ENCODE results near the gene SLC7A7.
"Not testable (repeated sequence)": the region's sequence is repeated elsewhere in the genome, so short reads cannot be mapped to it uniquely, and the experiment has no call there.

The SLC7A7 gene

GRCh38 chr14:22780105-22780679, 35.0 kb downstream of the SLC7A7 start:
- Histone ChIP-seq H3K4me1 (no peaks in the 10 kb centered on the region), H3K27me3 (ENCODE audit: low read depth) (no peaks in the 10 kb centered on the region), H3K36me3 (replicated peaks) (no peaks in the 10 kb centered on the region), H3K4me3 (no peak overlapping the region), H3K9me3 (no peaks in the 10 kb centered on the region)
- DNase-seq (ENCODE audit: low spot score in 2 of 2) = no peak
- in situ Hi-C loops (cut with MboI; ENCODE audit: low sequenced_read_pairs) = no loop called here

GRCh38 chr14:22778084-22778483, 37.2 kb downstream of the SLC7A7 start:
- Histone ChIP-seq H3K4me1 (no peaks in the 10 kb centered on the region), H3K4me3 (no peak overlapping the region), H3K36me3 (replicated peaks) (peaks cover 5% of the 10 kb centered on the region), H3K9me3 (no peaks in the 10 kb centered on the region), H3K27me3 (ENCODE audit: low read depth) (no peaks in the 10 kb centered on the region)
- DNase-seq (ENCODE audit: low spot score in 2 of 2) = no peak
- in situ Hi-C loops (cut with MboI; ENCODE audit: low sequenced_read_pairs) = no loop called here

- H3K36me3 ChIP-seq (replicated peaks) = peaks cover 12% of the 10 kb centered on the region
- H3K4me1 ChIP-seq; H3K27me3 ChIP-seq (ENCODE audit: low read depth); H3K4me3 ChIP-seq; DNase-seq (ENCODE audit: low spot score in 2 of 2); H3K9me3 ChIP-seq; in situ Hi-C loops (cut with MboI; ENCODE audit: low sequenced_read_pairs): not testable (repeated sequence)
These were observed 38.4 kb downstream of the SLC7A7 start for GRCh38 chr14:22776849-22777248.

- Histone ChIP-seq H3K4me3 (no peak overlapping the region), H3K9me3 (no peaks in the 10 kb centered on the region), H3K36me3 (replicated peaks) (peaks cover 19% of the 10 kb centered on the region), H3K4me1 (no peaks in the 10 kb centered on the region), H3K27me3 (ENCODE audit: low read depth) (no peaks in the 10 kb centered on the region)
- in situ Hi-C loops (cut with MboI; ENCODE audit: low sequenced_read_pairs) = no loop called here
- DNase-seq (ENCODE audit: low spot score in 2 of 2) = no peak
These were observed 39.0 kb downstream of the SLC7A7 start for GRCh38 chr14:22776215-22776614.

DNA sequence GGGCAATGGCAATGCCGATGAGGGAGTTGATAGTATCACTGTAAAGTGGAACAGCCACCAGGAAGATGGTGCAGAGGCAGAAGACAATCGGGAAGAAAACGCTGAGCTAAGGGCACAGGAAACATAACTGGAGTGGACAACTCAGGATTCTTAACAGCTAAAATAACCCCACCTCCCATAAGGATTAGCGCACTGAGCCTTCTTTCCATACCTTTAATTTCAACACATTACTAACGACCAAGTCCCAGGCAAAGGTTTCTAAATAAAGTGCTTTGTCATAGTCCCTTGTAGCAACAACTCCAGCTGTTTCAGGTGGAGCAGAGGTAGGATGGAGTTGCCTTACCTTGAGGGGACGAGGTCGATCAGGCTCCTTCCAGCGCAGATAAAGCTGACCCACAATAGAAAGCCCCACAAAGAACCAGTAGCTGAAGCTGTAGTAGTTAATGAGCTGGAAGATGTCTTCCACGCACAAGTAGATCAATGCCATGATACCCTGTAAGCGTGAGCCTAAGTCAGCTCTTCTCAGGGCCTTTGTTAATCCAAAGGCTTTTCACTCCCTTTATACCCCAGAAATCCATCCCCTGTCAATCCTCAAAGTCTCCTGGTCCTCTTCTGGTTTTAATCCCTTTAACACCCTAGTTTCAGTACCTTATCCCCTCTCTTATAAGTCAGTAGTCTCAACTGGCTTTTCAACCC, 41.1 kb downstream of the SLC7A7 start:
- no peaks in the 10 kb centered on the region for H3K4me1 ChIP-seq
- H3K36me3 ChIP-seq (replicated peaks) = peaks cover 39% of the 10 kb centered on the region
- H3K27me3 ChIP-seq (ENCODE audit: low read depth) = no peaks in the 10 kb centered on the region
- in situ Hi-C loops (cut with MboI; ENCODE audit: low sequenced_read_pairs) = no loop called here
- H3K4me3 ChIP-seq = no peak overlapping the region
- no peak for DNase-seq (ENCODE audit: low spot score in 2 of 2)
- H3K9me3 ChIP-seq = no peaks in the 10 kb centered on the region

DNA sequence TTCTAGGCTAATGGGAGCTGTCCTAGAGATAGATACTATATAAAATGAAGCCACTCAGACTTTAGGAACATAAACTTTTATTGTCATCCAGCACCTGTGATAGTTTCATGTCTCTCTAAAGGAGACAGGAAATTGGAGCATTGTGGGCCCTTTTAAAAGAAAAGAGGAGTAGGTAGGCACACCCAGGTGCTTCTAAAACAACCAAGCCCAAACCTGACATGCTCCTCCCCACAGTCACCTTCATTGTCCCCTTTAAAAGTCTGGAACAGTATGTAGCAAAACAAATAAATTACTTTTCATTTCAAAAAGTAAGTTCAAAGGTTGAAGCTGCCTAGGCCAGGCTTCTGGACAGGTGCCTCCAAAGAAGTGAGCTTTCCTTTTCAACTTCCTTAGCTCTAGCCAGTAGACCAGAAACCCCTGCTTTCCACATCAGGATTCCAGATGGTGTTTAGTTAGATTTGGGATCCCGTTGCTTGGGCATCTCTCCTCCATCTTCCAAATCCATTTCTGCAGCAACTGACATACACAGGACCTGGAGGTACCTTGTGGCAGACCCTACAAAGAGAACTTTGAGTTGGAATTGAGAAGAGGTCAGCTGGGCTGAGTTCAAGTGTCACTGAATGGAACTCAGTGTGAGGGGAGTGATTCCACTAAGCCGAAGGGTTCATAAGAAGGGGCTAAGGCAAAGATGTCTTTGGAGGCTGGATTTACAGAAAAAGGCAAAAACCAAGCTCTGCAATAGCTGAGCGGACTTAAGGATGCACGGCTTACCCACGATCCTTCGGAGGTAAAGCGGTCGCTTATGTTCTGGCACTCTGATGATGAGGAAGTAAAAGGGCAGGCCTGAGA, 41.8 kb downstream of the SLC7A7 start:
- Histone ChIP-seq H3K27me3 (ENCODE audit: low read depth) (no peaks in the 10 kb centered on the region), H3K4me3 (no peak overlapping the region), H3K9me3 (no peaks in the 10 kb centered on the region), H3K36me3 (replicated peaks) (peaks cover 42% of the 10 kb centered on the region), H3K4me1 (peaks cover 3% of the 10 kb centered on the region)
- in situ Hi-C loops (cut with MboI; ENCODE audit: low sequenced_read_pairs) = no loop called here
- DNase-seq (ENCODE audit: low spot score in 2 of 2) = no peak

DNA sequence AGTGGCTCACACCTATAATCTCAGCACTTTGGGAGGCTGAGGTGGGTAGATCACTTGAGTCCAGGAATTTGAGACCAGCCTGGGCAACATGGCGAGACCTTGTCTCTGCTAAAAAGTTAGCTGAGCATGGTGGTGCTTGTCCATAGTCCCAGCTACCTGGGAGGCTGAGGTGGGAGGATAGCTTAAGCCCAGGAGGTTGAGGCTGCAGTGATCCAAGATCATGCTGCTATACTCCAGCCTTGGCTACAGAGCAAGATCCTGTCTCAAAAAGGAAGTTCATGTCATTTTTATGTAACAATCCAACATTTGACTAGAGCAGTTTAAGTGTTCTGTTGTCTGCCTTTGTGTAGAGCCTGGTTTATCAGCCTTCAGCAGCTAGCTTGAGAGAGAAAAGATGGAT, 42.5 kb downstream of the SLC7A7 start:
- in situ Hi-C loops (cut with MboI; ENCODE audit: low sequenced_read_pairs) = no loop called here
- H3K36me3 ChIP-seq (replicated peaks) = peaks cover 49% of the 10 kb centered on the region

GRCh38 chr14:22770481-22771187, 44.6 kb downstream of the SLC7A7 start:
- H3K4me1 ChIP-seq = peaks cover 18% of the 10 kb centered on the region
- in situ Hi-C loops (cut with MboI; ENCODE audit: low sequenced_read_pairs) = no loop called here
- peaks cover 55% of the 10 kb centered on the region for H3K36me3 ChIP-seq (replicated peaks)
- H3K9me3 ChIP-seq = no peaks in the 10 kb centered on the region
- no peak overlapping the region for H3K4me3 ChIP-seq
- DNase-seq (ENCODE audit: low spot score in 2 of 2) = no peak
- no peaks in the 10 kb centered on the region for H3K27me3 ChIP-seq (ENCODE audit: low read depth)

More for the DNA sequence above, 42.5 kb downstream of the SLC7A7 start:
- Histone ChIP-seq H3K4me3 (no peak overlapping the region), H3K4me1 (peaks cover 10% of the 10 kb centered on the region), H3K9me3 (no peaks in the 10 kb centered on the region), H3K27me3 (ENCODE audit: low read depth) (no peaks in the 10 kb centered on the region)
- DNase-seq (ENCODE audit: low spot score in 2 of 2) = no peak

GRCh38 chr14:22769369-22769768, 45.9 kb downstream of the SLC7A7 start:
- Histone ChIP-seq H3K9me3 (no peaks in the 10 kb centered on the region), H3K27me3 (ENCODE audit: low read depth) (no peaks in the 10 kb centered on the region), H3K4me1 (peaks cover 18% of the 10 kb centered on the region), H3K36me3 (replicated peaks) (peaks cover 55% of the 10 kb centered on the region), H3K4me3 (no peak overlapping the region)
- in situ Hi-C loops (cut with MboI; ENCODE audit: low sequenced_read_pairs) = no loop called here
- DNase-seq (ENCODE audit: low spot score in 2 of 2) = no peak

DNA sequence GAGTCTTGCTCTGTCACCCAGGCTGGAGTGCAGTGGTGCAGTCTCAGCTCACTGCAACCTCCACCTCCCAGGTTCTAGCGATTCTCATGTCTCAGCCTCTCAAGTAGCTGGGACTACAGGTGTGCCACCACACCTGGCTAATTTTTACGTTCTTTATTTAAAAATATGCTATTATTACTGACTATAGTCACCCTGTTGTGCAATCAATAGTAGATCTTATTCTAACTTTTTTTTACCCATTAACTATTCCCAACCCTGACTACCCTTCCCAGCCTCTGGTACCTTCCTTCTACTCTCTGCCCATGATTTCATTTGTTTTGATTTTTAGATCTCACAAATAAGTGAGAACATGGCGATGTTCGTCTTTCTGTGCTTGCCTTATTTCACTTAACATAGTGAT, 46.3 kb downstream of the SLC7A7 start:
- H3K36me3 ChIP-seq (replicated peaks) = peaks cover 55% of the 10 kb centered on the region
- in situ Hi-C loops (cut with MboI; ENCODE audit: low sequenced_read_pairs) = no loop called here

GRCh38 chr14:22767323-22767589, 48.0 kb downstream of the SLC7A7 start:
- H3K36me3 ChIP-seq (replicated peaks) = peaks cover 44% of the 10 kb centered on the region
- no peaks in the 10 kb centered on the region for H3K27me3 ChIP-seq (ENCODE audit: low read depth)
- DNase-seq (ENCODE audit: low spot score in 2 of 2) = no peak
- H3K9me3 ChIP-seq = no peaks in the 10 kb centered on the region
- H3K4me1 ChIP-seq = peaks cover 18% of the 10 kb centered on the region
- in situ Hi-C loops (cut with MboI; ENCODE audit: low sequenced_read_pairs) = no loop called here
- H3K4me3 ChIP-seq = peak overlapping the region; percentile 96

More for the DNA sequence above, 46.3 kb downstream of the SLC7A7 start:
- H3K27me3 ChIP-seq (ENCODE audit: low read depth) = no peaks in the 10 kb centered on the region
- no peaks in the 10 kb centered on the region for H3K9me3 ChIP-seq
- no peak for DNase-seq (ENCODE audit: low spot score in 2 of 2)
- H3K4me3 ChIP-seq = no peak overlapping the region
- H3K4me1 ChIP-seq = peaks cover 18% of the 10 kb centered on the region

GRCh38 chr14:22766457-22767322, 48.5 kb downstream of the SLC7A7 start, which contains the start of gene OXA1L:
Gene OXA1L (plus strand): TSS chr14:22766688. CDS start chr14:22766702, 14 bp downstream.
- H3K27me3 ChIP-seq (ENCODE audit: low read depth) = no peaks in the 10 kb centered on the region
- H3K9me3 ChIP-seq = peaks cover 4% of the 10 kb centered on the region; the same call in 1 of the 2 replicates
- H3K4me1 ChIP-seq = peaks cover 18% of the 10 kb centered on the region
- peak; percentile 98 for DNase-seq (ENCODE audit: low spot score in 2 of 2)
- in situ Hi-C loops (cut with MboI; ENCODE audit: low sequenced_read_pairs) = no loop called here
- H3K36me3 ChIP-seq (replicated peaks) = peaks cover 41% of the 10 kb centered on the region
- H3K4me3 ChIP-seq = peak within 1 kb of the TSS; percentile 96

GRCh38 chr14:22764382-22764781, 50.9 kb downstream of the SLC7A7 start:
- Histone ChIP-seq H3K4me3 (no peak overlapping the region), H3K27me3 (ENCODE audit: low read depth) (no peaks in the 10 kb centered on the region), H3K9me3 (peaks cover 5% of the 10 kb centered on the region; the same call in 1 of the 2 replicates), H3K4me1 (peaks cover 18% of the 10 kb centered on the region), H3K36me3 (replicated peaks) (peaks cover 18% of the 10 kb centered on the region)
- DNase-seq (ENCODE audit: low spot score in 2 of 2) = no peak
- in situ Hi-C loops (cut with MboI; ENCODE audit: low sequenced_read_pairs) = no loop called here

Measured in HAP-1 (cell line).